PC-3 (cell line): ENCODE results near the gene GMDS. TPM values are rescaled to one million over a fixed set of nuclear protein-coding genes. Genes with fewer than 3 reads are reported as not detected.

Experiments used
- ATAC-seq: fragments of 200-7000 bp; cut with Tn5 transposase; 2 replicates; pipeline ENCODE4 v1.9.1; 2020; ENCODE audit warnings: mild to moderate bottlenecking, moderate library complexity
- BruUV-seq: library from RNA; stranded (reverse); fragments of 400-500 nt; replicated peaks from 2 replicates; lab custom pipeline; 2021; lab: Mats Ljungman, UMichigan
- CTCF ChIA-PET: fragments of 300-600 bp; sonication (Branson Sonifier 250); formaldehyde crosslinking; loops from one replicate; lab custom pipeline; 2022; ENCODE audit warnings: antibody characterized with exemption; lab: Charles Lee
- POLR2A ChIA-PET: fragments of 300-600 bp; sonication (Branson Sonifier 250); formaldehyde crosslinking; loops from one replicate; lab custom pipeline; 2022; ENCODE audit warnings: antibody characterized with exemption; ENCODE audit not compliant: unreplicated experiment; lab: Charles Lee
- DNase-seq: peaks from one replicate; pipeline ENCODE4 v3.0.0-alpha.2; 2015
- H2AFZ ChIP-seq: fragments of 300-600 bp; sonication (generic); 2 replicates; pipeline ENCODE4 v1.6.0; 2016; ENCODE audit warnings: antibody characterized with exemption, low read length
- H3F3A ChIP-seq: fragments of 300-600 bp; sonication (generic); one replicate; pipeline ENCODE4 v1.6.0; 2017; ENCODE audit warnings: antibody characterized with exemption, low read length, control low read depth, mild to moderate bottlenecking; ENCODE audit not compliant: unreplicated experiment
- H3K27ac ChIP-seq: fragments of 300-600 bp; sonication (generic); 2 replicates; pipeline ENCODE4 v1.5.1; 2016; ENCODE audit warnings: mild to moderate bottlenecking, low read length
- H3K27me3 ChIP-seq: fragments of 300-600 bp; sonication (generic); 2 replicates; pipeline ENCODE4 v1.6.1; 2016; ENCODE audit warnings: low read length, mixed read lengths
- H3K36me3 ChIP-seq: fragments of 300-600 bp; sonication (generic); 2 replicates; pipeline ENCODE4 v1.6.1; 2016; ENCODE audit warnings: low read depth, mixed run types, low read length, mixed read lengths
- H3K4me1 ChIP-seq: fragments of 300-600 bp; sonication (generic); 2 replicates; pipeline ENCODE4 v1.5.1; 2016; ENCODE audit warnings: low read length; ENCODE audit not compliant: insufficient read depth
- H3K4me2 ChIP-seq: fragments of 300-600 bp; sonication (generic); 2 replicates; pipeline ENCODE4 v1.6.0; 2016; ENCODE audit warnings: low read length
- H3K4me3 ChIP-seq: fragments of 300-600 bp; sonication (generic); 2 replicates; pipeline ENCODE4 v1.5.1; 2016; ENCODE audit warnings: mild to moderate bottlenecking, low read length, mixed read lengths
- H3K79me2 ChIP-seq: fragments of 300-600 bp; sonication (generic); 2 replicates; pipeline ENCODE4 v1.6.1; 2017; ENCODE audit warnings: low read length, mixed read lengths
- H3K9ac ChIP-seq: fragments of 300-600 bp; sonication (generic); 2 replicates; pipeline ENCODE4 v1.6.0; 2016; ENCODE audit warnings: mild to moderate bottlenecking, low read length
- H3K9me2 ChIP-seq: fragments of 300-600 bp; sonication (generic); replicated peaks from 2 replicates; pipeline ENCODE4 v1.6.1; 2016; ENCODE audit warnings: mixed run types, low read length, mixed read lengths
- H3K9me3 ChIP-seq: fragments of 300-600 bp; sonication (generic); 2 replicates; pipeline ENCODE4 v1.6.1; 2016; ENCODE audit warnings: low read length, mixed read lengths
- H4K20me1 ChIP-seq: fragments of 300-600 bp; sonication (generic); 2 replicates; pipeline ENCODE4 v1.6.1; 2016; ENCODE audit warnings: low read length, mixed read lengths
- CTCF ChIP-seq: fragments of 300-600 bp; sonication (generic); conservative IDR thresholded peaks from 2 replicates; pipeline ENCODE4 v1.5.1; 2017; ENCODE audit warnings: antibody characterized with exemption, low read depth, mild to moderate bottlenecking, low read length
- EZH2 ChIP-seq: fragments of 300-600 bp; sonication (generic); IDR thresholded peaks from one replicate; pipeline ENCODE4 v1.6.1; 2017; ENCODE audit warnings: antibody characterized with exemption, mild to moderate bottlenecking, low read length; ENCODE audit not compliant: unreplicated experiment
- EZH2phosphoT487 ChIP-seq: fragments of 300-600 bp; sonication (generic); IDR thresholded peaks from 2 replicates; pipeline ENCODE4 v1.6.1; 2018; ENCODE audit warnings: mild to moderate bottlenecking, antibody characterized with exemption, low read length, borderline replicate concordance
- intact Hi-C: fragments of 100-400 bp; cut with micrococcal nuclease; formaldehyde crosslinking; loops from 2 replicates; pipeline ENCODE4 v1.9.0; 2023
- total RNA-seq: library from RNA; depleted of rRNA; stranded (reverse); fragments of >200 nt; gene quantifications from 2 replicates; pipeline ENCODE4 v1.2.3, GENCODE V29; 2014

Gene GMDS
- total RNA-seq, 1 experiment from 2014 or later, result 18.3 TPM

GRCh38 chr6:2179241-2179640 lies 66.2 kb downstream of the GMDS start:
- ChIA-PET POLR2A (no interaction called here), CTCF (no interaction called here)
- no peak overlapping the region for H3K4me2 ChIP-seq
- no peaks in the 10 kb centered on the region for H3F3A ChIP-seq
- BruUV-seq, result no TSS peak
- no peaks in the 10 kb centered on the region for H3K36me3 ChIP-seq
- no peak overlapping the region for H2AFZ ChIP-seq
- intact Hi-C loops, result no loop called here
- 0 out of 2 replicates have a peak, but pooled peaks cover 9% of the 10 kb centered on the region for H4K20me1 ChIP-seq
- DNase-seq, result no peak
- no peak for ATAC-seq
- H3K27ac ChIP-seq, result no peak overlapping the region
- TF ChIP-seq EZH2, result no peak
- TF ChIP-seq EZH2phosphoT487, result no peak
- no peak for TF ChIP-seq CTCF
- no peaks in the 10 kb centered on the region for H3K4me1 ChIP-seq
- no peak overlapping the region for H3K9ac ChIP-seq
- peaks cover 36% of the 10 kb centered on the region for H3K79me2 ChIP-seq
- 0 out of 2 replicates have a peak, but pooled peaks cover 4% of the 10 kb centered on the region for H3K9me2 ChIP-seq
- no peaks in the 10 kb centered on the region for H3K9me3 ChIP-seq
- no peaks in the 10 kb centered on the region for H3K27me3 ChIP-seq
- no peak overlapping the region for H3K4me3 ChIP-seq

- BruUV-seq, result no TSS peak
- ChIA-PET CTCF (no interaction called here), POLR2A (no interaction called here)
- Histone ChIP-seq H3K9ac (no peak overlapping the region), H3K36me3 (no peaks in the 10 kb centered on the region), H3F3A (no peaks in the 10 kb centered on the region), H3K9me2 (0 out of 2 replicates have a peak, but pooled peaks cover 4% of the 10 kb centered on the region), H3K9me3 (no peaks in the 10 kb centered on the region), H3K27ac (no peak overlapping the region), H3K4me3 (no peak overlapping the region), H3K27me3 (no peaks in the 10 kb centered on the region), H3K4me1 (no peaks in the 10 kb centered on the region), H4K20me1 (0 out of 2 replicates have a peak, but pooled peaks cover 9% of the 10 kb centered on the region), H3K4me2 (no peak overlapping the region), H3K79me2 (peaks cover 44% of the 10 kb centered on the region), H2AFZ (no peak overlapping the region)
- intact Hi-C loops, result no loop called here
- TF ChIP-seq EZH2phosphoT487, result no peak
- no peak for ATAC-seq
- DNase-seq, result no peak
Measured at GRCh38 chr6:2178125-2178524, 67.3 kb downstream of the GMDS start.

- Histone ChIP-seq H3F3A (no peaks in the 10 kb centered on the region), H4K20me1 (0 out of 2 replicates have a peak, but pooled peaks cover 9% of the 10 kb centered on the region), H3K79me2 (peaks cover 46% of the 10 kb centered on the region), H2AFZ (no peak overlapping the region), H3K27me3 (no peaks in the 10 kb centered on the region), H3K4me2 (no peak overlapping the region), H3K9ac (no peak overlapping the region), H3K36me3 (no peaks in the 10 kb centered on the region), H3K4me1 (no peaks in the 10 kb centered on the region), H3K4me3 (no peak overlapping the region), H3K9me2 (0 out of 2 replicates have a peak, but pooled peaks cover 4% of the 10 kb centered on the region), H3K9me3 (no peaks in the 10 kb centered on the region), H3K27ac (no peak overlapping the region)
- BruUV-seq, result no TSS peak
- POLR2A ChIA-PET, result no interaction called here
- DNase-seq (no peak), ATAC-seq (no peak)
- intact Hi-C loops, result no loop called here
- CTCF ChIA-PET, result no interaction called here
- no peak for TF ChIP-seq EZH2
- no peak for TF ChIP-seq EZH2phosphoT487
- no peak for TF ChIP-seq CTCF
Measured at GRCh38 chr6:2175825-2176224, 69.6 kb downstream of the GMDS start.
